Urinary bladder (tissue), 4 donors: ENCODE results near the gene SLC30A1. TPM values are rescaled to one million over a fixed set of nuclear protein-coding genes. Genes with fewer than 3 reads are reported as not detected.

Experiments
- DNase-seq: peaks from one replicate; pipeline ENCODE4 v3.0.0-alpha.2; 2015; ENCODE audit errors: extremely low spot score
- H3K27ac ChIP-seq: one replicate; pipeline ENCODE4 v1.5.1; 2013; ENCODE audit warnings: low read depth, mild to moderate bottlenecking, moderate library complexity
- H3K36me3 ChIP-seq: one replicate; pipeline ENCODE4 v1.6.1; 2013; ENCODE audit warnings: mild to moderate bottlenecking, moderate library complexity; ENCODE audit not compliant: insufficient read depth
- H3K4me1 ChIP-seq: one replicate; pipeline ENCODE4 v1.6.1; 2013; ENCODE audit warnings: mild to moderate bottlenecking, moderate library complexity; ENCODE audit not compliant: insufficient read depth
- H3K4me3 ChIP-seq: one replicate; pipeline ENCODE4 v1.5.1; 2013; ENCODE audit warnings: low read depth, low read length
- WGBS: extraction: QIAGEN DNeasy Blood & Tissue Kit; methylation state at CpG from one replicate; pipeline ENCODE4 v1.1.7; 2013; 5-methylcytosine and 5-hydroxymethylcytosine counted together
- polyA plus RNA-seq: library from polyadenylated mRNA; stranded (reverse); fragments of 200-250 nt; gene quantifications from one replicate; pipeline ENCODE4 v1.2.3, GENCODE V29; 2013
- total RNA-seq: library from RNA; depleted of rRNA; stranded (reverse); fragments of >200 nt; gene quantifications from one replicate; pipeline ENCODE4 v1.2.3, GENCODE V29; 2014
- donor health status: healthy with polysubstance abuse.
- donor health status: healthy.

The SLC30A1 gene
- total and polyA plus RNA-seq, 2 donors = 6.6 to 37.2 TPM

DNA sequence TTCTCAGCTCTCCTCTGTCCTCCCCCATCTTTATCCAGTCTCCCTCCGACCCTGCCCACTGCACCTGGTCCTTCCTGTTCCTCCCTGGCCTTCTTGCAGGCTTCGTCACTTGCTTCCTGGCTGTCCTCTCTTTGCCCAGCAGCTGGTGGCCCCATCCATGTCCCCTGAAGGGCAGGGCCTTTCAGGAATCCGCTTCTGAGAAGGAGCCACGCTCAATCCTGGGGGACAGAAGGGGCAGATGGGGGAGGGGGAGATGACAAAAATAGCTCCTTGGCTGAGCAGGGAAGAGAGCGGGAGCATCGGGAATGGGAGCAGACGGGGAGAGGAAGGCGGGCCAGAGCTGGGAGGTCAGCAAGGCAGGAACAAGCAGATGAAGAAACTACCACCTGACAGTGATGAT lies 40.7 kb downstream of the SLC30A1 start:
- Histone ChIP-seq H3K4me3 (no peak overlapping the region), H3K36me3 (no peaks in the 10 kb centered on the region), H3K27ac (no peak overlapping the region), H3K4me1 (no peaks in the 10 kb centered on the region)
- DNase-seq = no peak
- WGBS = 61% methylated on average over 8 of the region's 8 CpGs

DNA sequence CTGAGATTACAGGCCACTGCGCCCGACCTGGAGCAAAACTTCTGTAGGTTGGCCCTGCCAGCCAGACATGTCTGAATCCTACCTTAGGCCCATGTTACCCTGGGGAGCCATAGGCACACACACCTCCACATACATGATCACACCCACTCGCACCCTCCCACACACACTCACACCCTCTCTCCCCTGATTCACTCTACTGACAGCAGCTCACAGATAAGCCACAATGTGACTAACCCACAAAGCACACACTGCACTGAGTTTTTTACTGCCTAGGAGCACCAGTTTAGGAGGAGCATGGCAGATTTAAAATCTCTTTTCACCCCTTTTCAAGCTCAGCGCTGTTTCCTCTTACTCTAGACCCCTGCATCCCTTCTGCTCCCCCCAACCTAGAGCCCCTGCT lies 41.7 kb downstream of the SLC30A1 start:
- Histone ChIP-seq H3K4me1 (no peaks in the 10 kb centered on the region), H3K36me3 (no peaks in the 10 kb centered on the region), H3K27ac (no peak overlapping the region), H3K4me3 (no peak overlapping the region)
- DNase-seq = no peak
- 88% methylated on average over 4 of the region's 4 CpGs for WGBS

DNA sequence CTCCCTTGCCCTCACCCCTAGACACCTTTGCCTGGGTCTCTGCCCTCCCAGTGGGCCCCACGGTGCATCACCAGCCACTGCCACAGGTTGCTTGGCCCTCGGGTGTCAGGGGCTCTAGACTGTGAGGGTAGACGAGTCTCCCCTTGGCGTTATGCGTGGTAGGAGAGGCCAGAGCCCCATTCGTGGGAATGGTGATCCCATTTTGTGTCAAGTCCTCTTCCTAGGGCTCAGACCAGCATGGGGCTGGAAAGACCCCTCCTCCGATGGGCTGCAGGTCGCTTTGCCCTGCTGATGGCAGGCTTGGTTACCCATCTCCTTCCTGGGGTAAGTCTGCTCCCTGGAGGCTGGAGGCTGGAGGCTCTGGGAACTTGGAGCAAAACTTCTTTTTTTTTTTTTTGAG lies 42.4 kb downstream of the SLC30A1 start:
- H3K36me3 ChIP-seq = no peaks in the 10 kb centered on the region
- no peak overlapping the region for H3K4me3 ChIP-seq
- DNase-seq = no peak
- H3K4me1 ChIP-seq = no peaks in the 10 kb centered on the region
- no peak overlapping the region for H3K27ac ChIP-seq
- WGBS = 85% methylated on average over 8 of the region's 8 CpGs

DNA sequence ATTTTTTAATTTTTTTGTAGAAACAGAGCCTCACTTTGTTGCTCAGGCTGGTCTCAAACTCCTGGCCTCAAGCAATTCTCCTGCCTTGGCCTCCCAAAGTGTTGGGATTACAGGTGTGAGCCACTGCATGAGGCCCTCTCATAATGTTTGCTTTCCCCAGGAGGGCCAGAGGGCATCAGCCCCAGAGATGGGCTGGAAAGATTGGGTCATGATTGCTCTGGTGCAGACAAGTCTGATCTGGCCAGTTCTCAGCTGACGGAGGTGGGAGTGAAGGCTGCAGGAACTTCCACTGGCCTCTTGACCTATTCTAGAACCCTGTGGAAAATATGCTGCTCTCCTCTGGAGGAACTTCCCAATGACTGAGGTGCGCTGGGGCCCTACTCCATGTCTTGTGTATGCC lies 43.6 kb downstream of the SLC30A1 start:
- DNase-seq = no peak
- Histone ChIP-seq H3K36me3 (no peaks in the 10 kb centered on the region), H3K4me1 (no peaks in the 10 kb centered on the region), H3K27ac (no peak overlapping the region), H3K4me3 (no peak overlapping the region)
- WGBS = 91% methylated on average over 2 of the region's 2 CpGs

DNA sequence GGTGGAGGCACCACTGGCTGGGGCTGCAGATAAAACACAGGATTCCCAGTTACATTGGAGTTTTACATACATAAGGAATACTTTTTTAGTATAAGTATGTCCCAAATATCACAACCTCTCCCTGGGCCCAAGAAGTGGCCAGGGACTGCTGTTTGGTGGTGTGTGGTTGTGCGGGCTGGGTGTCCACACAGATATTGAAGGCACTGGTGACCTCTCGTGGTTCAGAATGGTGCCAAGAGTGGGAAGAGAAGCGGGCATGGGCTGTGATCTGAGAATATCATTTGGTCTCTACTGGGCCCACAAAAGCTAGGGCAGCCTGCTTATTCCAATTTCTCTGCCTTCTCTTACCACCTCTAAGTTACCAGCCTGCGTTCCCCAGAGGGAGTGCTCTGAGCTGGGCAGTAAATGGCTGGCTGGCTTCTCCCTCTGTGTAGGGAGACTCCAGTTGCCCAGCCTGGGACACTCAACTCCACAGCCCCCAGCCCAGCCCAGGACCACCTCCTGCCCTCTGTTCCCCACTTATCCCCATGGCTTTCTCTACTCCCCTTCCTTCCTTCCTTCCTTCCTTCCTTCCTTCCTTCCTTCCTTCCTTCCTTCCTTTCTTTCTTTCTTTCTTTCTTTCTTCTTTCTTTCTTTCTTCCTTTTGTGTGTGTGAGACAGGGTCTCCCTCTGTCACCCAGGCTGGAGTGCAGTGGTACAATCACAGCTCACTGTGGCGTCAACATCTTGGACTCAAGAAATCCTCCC lies 44.2 kb downstream of the SLC30A1 start:
- Histone ChIP-seq H3K4me3 (no peak overlapping the region), H3K4me1 (no peaks in the 10 kb centered on the region), H3K36me3 (no peaks in the 10 kb centered on the region), H3K27ac (no peak overlapping the region)
- DNase-seq = no peak
- 93% methylated on average over 5 of the region's 5 CpGs for WGBS

DNA sequence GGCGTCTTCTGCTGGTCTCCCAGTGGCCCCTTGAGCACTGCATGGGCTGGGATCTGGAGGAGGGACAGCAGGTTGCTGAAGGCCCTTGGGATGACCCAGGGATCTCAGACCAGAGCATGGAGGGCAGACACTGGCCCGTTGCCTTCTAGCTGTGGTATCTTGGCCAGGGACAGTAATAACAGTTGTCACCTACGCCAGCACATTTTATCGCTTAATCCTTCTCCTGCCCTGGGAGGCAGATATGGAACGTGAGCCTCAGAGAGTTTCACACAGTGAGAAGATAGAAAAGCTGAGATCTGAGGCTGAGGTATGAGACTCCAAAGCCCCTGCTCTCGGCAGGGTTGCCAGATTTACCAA lies 46.9 kb downstream of the SLC30A1 start:
- DNase-seq = no peak
- Histone ChIP-seq H3K27ac (no peak overlapping the region), H3K4me1 (no peaks in the 10 kb centered on the region), H3K36me3 (no peaks in the 10 kb centered on the region), H3K4me3 (no peak overlapping the region)
- 65% methylated on average over 6 of the region's 6 CpGs for WGBS

DNA sequence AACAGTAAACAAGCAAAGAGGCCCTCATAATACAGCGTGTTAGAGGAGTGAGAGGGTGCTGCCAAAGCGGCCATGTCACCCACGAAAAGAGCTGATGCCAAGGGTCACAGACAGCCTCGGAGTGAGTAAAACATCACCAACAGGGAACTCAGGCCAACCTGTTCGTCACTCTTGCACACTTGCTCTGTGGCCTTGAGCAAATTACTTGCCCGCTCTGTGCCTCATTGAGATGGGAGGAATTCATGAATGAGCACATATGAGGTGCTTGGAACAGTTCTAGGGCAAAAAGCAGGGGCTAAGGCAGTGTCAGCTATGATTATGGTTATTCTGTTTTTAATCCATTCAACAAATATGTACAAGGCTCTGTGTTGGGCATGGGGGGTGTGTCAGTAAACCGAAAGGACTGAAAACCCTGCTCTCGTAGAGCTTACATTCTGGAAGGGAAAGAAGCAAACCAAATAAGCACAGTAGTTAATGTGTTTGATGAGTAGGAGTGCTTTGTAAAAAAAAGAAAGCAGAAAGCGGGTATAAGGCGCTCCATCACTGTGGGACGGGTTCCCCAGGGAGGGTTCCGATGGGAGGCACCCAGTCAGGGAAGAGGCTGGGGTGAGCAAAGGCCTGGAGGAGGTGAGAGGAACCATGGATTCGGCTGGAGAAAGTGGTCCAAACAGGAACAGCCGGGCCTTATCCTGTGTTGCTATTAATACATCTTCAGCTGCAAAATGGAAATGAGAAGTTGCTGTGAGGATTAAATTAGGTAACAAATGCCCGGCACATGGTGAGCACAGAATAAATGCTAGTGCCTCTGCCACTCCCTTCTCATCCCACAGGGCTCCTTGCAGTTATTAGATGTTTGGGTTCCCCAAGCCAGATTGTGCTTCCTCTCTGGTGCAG lies 47.5 kb downstream of the SLC30A1 start:
- DNase-seq = no peak
- no peak overlapping the region for H3K27ac ChIP-seq
- H3K4me1 ChIP-seq = no peaks in the 10 kb centered on the region
- no peaks in the 10 kb centered on the region for H3K36me3 ChIP-seq
- H3K4me3 ChIP-seq = no peak overlapping the region
- WGBS = 80% methylated on average over 15 of the region's 15 CpGs

DNA sequence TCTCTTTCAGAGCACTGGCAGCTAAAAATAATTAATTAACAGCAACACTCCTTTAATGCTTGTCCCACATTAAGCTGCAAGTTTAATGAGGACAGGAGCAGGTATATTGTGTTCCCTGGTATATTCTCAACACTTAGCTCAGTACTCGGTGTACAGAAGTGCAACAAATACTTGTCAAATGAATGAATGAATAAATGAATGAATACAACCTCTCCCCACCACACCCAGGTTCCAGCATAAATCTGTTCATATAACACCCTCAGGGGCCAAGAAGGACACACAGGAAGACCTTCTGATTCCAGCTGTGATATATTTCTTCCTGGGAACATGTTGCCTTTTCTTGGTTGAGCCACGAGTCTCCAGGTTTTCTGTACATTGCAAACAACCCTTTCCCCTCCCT lies 48.9 kb downstream of the SLC30A1 start:
- 65% methylated on average over 2 of the region's 2 CpGs for WGBS
- no peak overlapping the region for H3K4me3 ChIP-seq
- no peak for DNase-seq
- H3K4me1 ChIP-seq = no peaks in the 10 kb centered on the region
- no peaks in the 10 kb centered on the region for H3K36me3 ChIP-seq
- no peak overlapping the region for H3K27ac ChIP-seq

DNA sequence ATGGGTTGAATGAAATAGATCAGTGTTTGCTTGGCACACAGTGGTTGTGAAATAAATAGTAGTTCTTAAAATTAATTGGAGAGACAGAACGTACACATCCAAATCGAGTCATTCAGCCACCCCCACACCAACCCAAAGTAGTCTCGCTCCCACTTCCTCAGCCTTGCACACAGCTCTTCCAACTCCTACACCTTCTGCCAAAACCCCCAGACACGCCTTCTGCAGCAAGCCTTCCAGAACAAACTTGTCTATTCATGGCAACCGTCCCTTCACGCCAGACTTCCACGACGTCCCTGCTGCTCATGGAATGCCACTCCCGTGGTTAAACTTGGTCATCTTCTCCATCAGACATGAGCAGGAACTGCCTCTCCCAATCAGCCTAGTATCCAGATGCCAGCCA lies 49.5 kb downstream of the SLC30A1 start:
- Histone ChIP-seq H3K4me1 (no peaks in the 10 kb centered on the region), H3K4me3 (no peak overlapping the region), H3K36me3 (no peaks in the 10 kb centered on the region), H3K27ac (no peak overlapping the region)
- WGBS = 55% methylated on average over 9 of the region's 9 CpGs
- no peak for DNase-seq

DNA sequence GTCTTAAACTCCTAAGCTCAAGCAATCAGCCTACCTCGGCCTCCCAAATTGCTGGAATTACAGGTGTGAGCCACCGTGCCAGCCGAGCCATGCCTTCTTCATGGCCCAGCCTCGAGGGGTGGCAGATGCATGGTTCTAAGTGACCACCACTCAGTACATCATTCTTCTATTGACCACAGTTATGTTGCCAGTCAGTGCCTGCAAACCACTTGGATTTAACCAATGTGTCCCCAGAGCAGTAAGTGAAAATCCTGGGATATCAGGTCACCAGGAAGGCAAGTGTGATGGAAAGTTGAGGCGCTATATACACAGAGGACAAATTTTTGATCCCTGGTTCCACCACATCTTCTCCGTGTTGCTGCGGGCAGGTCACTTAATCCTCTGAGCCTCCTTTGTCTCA lies 50.0 kb downstream of the SLC30A1 start:
- Histone ChIP-seq H3K4me1 (no peaks in the 10 kb centered on the region), H3K4me3 (no peak overlapping the region), H3K27ac (no peak overlapping the region), H3K36me3 (no peaks in the 10 kb centered on the region)
- no peak for DNase-seq
- WGBS = 88% methylated on average over 7 of the region's 7 CpGs

DNA sequence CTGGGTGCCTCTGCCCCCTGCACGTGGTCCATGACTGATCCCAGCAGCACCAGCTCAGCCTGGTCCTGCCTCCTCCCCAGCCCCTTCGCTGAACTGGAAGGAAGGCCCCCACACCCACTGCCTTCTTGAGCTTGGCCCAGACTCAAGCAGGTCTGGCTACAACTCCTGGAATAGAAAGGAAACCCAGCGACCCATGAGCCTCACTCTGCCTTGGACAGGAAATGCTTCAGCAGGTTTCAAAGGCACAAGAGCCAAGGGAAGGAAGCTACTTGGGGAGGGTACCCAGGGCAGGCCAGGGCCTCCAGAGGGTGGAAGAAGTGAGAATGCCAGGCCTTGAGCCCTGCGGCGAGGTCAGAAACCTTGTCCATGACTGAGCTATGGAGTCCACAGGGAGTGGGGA lies 51.1 kb downstream of the SLC30A1 start:
- DNase-seq = no peak
- 65% methylated on average over 5 of the region's 5 CpGs for WGBS
- no peaks in the 10 kb centered on the region for H3K4me1 ChIP-seq
- no peak overlapping the region for H3K27ac ChIP-seq
- H3K4me3 ChIP-seq = no peak overlapping the region
- no peaks in the 10 kb centered on the region for H3K36me3 ChIP-seq

DNA sequence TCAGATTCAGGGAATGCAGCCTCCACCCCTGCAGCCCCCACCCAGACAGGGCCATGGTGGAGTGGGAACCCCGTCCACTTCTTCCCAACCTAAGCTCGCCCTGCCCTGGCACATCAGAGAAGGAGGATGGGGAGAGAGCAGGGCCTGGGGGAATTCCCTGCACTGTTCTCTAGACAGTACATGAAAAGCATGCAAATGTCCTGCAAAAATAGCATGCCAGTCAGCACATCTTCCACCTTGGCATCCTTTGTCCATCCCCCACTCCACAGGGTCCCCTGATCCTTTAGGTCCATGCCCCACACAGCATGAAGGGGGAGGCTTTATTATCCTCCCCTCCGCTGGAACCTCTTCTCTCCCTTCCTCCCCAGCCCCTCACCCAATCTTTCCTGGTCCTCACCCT lies 52.0 kb downstream of the SLC30A1 start:
- no peak overlapping the region for H3K4me3 ChIP-seq
- H3K36me3 ChIP-seq = no peaks in the 10 kb centered on the region
- H3K27ac ChIP-seq = no peak overlapping the region
- H3K4me1 ChIP-seq = no peaks in the 10 kb centered on the region
- 92% methylated on average over 3 of the region's 3 CpGs for WGBS
- no peak for DNase-seq

DNA sequence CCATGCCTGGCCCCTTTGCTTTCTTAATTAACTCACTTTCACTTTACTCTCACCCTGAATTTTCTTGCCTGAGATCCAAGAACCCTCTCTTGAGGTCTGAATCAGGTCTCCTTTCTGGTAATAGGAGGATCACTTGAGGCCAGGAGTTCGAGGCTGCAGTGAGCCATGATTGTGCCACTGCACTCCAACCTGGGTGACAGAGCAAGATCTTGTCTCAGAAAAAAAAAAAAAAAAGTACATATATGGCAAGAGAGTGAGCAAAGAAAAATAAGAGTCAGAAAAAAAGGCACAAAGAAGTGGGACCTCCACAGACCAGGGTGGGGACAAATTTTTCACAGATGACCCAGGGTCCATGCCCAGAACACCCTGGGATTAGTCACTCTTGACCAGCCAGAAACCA lies 52.9 kb downstream of the SLC30A1 start:
- Histone ChIP-seq H3K27ac (no peak overlapping the region), H3K36me3 (no peaks in the 10 kb centered on the region), H3K4me1 (no peaks in the 10 kb centered on the region), H3K4me3 (no peak overlapping the region)
- WGBS = 80% methylated on average over 1 of the region's 1 CpG
- no peak for DNase-seq

DNA sequence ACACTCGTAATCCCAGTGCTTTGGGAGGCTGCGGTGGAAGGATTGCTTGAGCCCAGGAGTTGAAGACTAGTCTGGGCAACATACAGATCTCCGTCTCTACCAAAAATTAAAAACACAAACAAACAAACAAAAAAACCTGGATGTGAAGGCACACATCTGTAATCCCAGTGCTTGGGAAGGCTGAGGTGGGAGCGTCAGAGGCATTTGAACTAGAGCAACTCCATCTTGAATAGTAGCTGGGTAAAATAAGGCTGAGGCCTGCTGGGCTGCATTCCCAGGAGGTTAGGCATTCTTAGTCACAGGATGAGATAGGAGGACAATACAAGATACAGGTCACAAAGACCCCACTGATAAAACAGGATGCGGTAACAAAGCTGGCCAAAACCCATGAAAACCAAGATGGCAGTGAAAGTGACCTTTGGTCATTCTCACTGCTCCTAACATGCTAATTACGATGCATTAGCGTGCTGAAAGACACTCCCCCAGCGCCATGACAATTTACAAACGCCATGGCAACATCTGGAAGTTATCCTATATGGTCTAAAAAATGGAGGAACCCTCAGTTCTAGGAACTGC lies 53.8 kb downstream of the SLC30A1 start:
- H3K4me1 ChIP-seq = no peaks in the 10 kb centered on the region
- no peaks in the 10 kb centered on the region for H3K36me3 ChIP-seq
- no peak overlapping the region for H3K27ac ChIP-seq
- 93% methylated on average over 9 of the region's 9 CpGs for WGBS
- H3K4me3 ChIP-seq = no peak overlapping the region
- DNase-seq = no peak
